ENCODE measurements around the gene PLA2G2F. TPM values are rescaled to one million over a fixed set of nuclear protein-coding genes. Genes with fewer than 3 reads are reported as not detected.

The PLA2G2F gene
- total and polyA plus RNA-seq, 10 of the 15 experiments (the other 5 are each of a cell fraction or from before 2014, with no cell fraction given), result 0.03 TPM; not detected in 9

- FAIRE-seq (no peak), DNase-seq (ENCODE audit: low read depth, low spot score) (no peak), ATAC-seq (no peak)
- H2AFZ ChIP-seq (ENCODE audit: control insufficient read depth, low read depth, low read length), result no peak overlapping the region
- ChIA-PET RAD21 (ENCODE audit: unreplicated experiment) (no interaction called here), POLR2A (interaction anchor here (0.5 kb wide), 1 partner anchor 1486 kb away, joined by 4 read pairs; no protein-coding TSS in a partner anchor), CTCF (no interaction called here), SMC1A (ENCODE audit: uncharacterized antibody, unreplicated experiment) (no interaction called here)
- no peaks in the 10 kb centered on the region; the same call in 2 of the 3 replicates for H3K9me3 ChIP-seq (replicated peaks; ENCODE audit: control insufficient read depth, insufficient read depth, low read length)
- no TSS peak for BruUV-seq (replicated peaks)
- no peak overlapping the region for H3K27ac ChIP-seq (ENCODE audit: control insufficient read depth, insufficient read depth)
- 68% methylated on average over 5 of the region's 5 CpGs for WGBS (ENCODE audit: insufficient coverage, insufficient replicate concordance, low lambda C conversion rate, missing lambda C conversion rate)
- H3K79me2 ChIP-seq (ENCODE audit: control insufficient read depth, insufficient read depth, low read length), result no peaks in the 10 kb centered on the region
- H3K27me3 ChIP-seq (replicated peaks in 1 of 2; ENCODE audit: control insufficient read depth in 2 of 2, insufficient read depth in 2 of 2, low read length in 1 of 2), result no peaks in the 10 kb centered on the region; a peak in 2 of 4 replicates
- H4K20me1 ChIP-seq (ENCODE audit: control insufficient read depth, insufficient read depth), result no peaks in the 10 kb centered on the region
- in situ Hi-C loops (cut with MboI), result no loop called here
- H3K36me3 ChIP-seq (ENCODE audit: control insufficient read depth in 2 of 2, insufficient read depth in 2 of 2, low read length in 1 of 2), result no peaks in the 10 kb centered on the region
- no peak overlapping the region for H3K9ac ChIP-seq (ENCODE audit: control insufficient read depth, insufficient read depth, low read length)
- intact Hi-C loops (cut with micrococcal nuclease; ENCODE audit: unreplicated experiment), result no loop called here
- H3K4me1 ChIP-seq (ENCODE audit: control insufficient read depth, insufficient read depth, low read length), result peaks cover 5% of the 10 kb centered on the region
- H3K4me2 ChIP-seq (ENCODE audit: control insufficient read depth, insufficient read depth), result no peak overlapping the region
- no peak overlapping the region for H3K4me3 ChIP-seq
- no peak for TF ChIP-seq PML (IDR thresholded peaks at IDR 0.05; ENCODE audit: low read length)
- TF ChIP-seq CREM (IDR thresholded peaks at IDR 0.05; ENCODE audit: low read depth), result no peak
- TF ChIP-seq, protein P1, sequence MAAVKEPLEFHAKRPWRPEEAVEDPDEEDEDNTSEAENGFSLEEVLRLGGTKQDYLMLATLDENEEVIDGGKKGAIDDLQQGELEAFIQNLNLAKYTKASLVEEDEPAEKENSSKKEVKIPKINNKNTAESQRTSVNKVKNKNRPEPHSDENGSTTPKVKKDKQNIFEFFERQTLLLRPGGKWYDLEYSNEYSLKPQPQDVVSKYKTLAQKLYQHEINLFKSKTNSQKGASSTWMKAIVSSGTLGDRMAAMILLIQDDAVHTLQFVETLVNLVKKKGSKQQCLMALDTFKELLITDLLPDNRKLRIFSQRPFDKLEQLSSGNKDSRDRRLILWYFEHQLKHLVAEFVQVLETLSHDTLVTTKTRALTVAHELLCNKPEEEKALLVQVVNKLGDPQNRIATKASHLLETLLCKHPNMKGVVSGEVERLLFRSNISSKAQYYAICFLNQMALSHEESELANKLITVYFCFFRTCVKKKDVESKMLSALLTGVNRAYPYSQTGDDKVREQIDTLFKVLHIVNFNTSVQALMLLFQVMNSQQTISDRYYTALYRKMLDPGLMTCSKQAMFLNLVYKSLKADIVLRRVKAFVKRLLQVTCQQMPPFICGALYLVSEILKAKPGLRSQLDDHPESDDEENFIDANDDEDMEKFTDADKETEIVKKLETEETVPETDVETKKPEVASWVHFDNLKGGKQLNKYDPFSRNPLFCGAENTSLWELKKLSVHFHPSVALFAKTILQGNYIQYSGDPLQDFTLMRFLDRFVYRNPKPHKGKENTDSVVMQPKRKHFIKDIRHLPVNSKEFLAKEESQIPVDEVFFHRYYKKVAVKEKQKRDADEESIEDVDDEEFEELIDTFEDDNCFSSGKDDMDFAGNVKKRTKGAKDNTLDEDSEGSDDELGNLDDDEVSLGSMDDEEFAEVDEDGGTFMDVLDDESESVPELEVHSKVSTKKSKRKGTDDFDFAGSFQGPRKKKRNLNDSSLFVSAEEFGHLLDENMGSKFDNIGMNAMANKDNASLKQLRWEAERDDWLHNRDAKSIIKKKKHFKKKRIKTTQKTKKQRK (IDR thresholded peaks at IDR 0.05; ENCODE audit: low read depth, low read length), result no peak
- TF ChIP-seq SPI1 (IDR thresholded peaks at IDR 0.05; ENCODE audit: borderline replicate concordance, insufficient read depth, low read depth, low read length), result no peak
- TF ChIP-seq BACH1 (IDR thresholded peaks at IDR 0.05; ENCODE audit: borderline replicate concordance), result no peak
- TF ChIP-seq IKZF1 (conservative IDR thresholded peaks at IDR 0.05), result no peak
- TF ChIP-seq HDGF (IDR thresholded peaks at IDR 0.05), result no peak
- no peak for TF ChIP-seq CHD4 (IDR thresholded peaks at IDR 0.05)
- TF ChIP-seq SIX5 (IDR thresholded peaks at IDR 0.05; ENCODE audit: low read depth, low read length, severe bottlenecking), result no peak
- no peak for TF ChIP-seq ZZZ3 (IDR thresholded peaks at IDR 0.05; ENCODE audit: control insufficient read depth, insufficient read length, low read depth)
- no peak for TF ChIP-seq CTCF (IDR thresholded peaks at IDR 0.05 in 2 of 3, conservative IDR thresholded peaks at IDR 0.05 in 1 of 3; ENCODE audit: control insufficient read depth in 2 of 3, extremely low read depth in 1 of 3, insufficient read depth in 1 of 3, low read depth in 3 of 3, low read length in 3 of 3)
- TF ChIP-seq BRCA1 (IDR thresholded peaks at IDR 0.05; ENCODE audit: low read depth, low read length), result no peak
- TF ChIP-seq E2F8 (IDR thresholded peaks at IDR 0.05; ENCODE audit: low read depth, partially characterized antibody), result no peak
- no peak for TF ChIP-seq ZBED1 (IDR thresholded peaks at IDR 0.05; ENCODE audit: borderline replicate concordance)
- no peak for TF ChIP-seq MTA3 (IDR thresholded peaks at IDR 0.05; ENCODE audit: borderline replicate concordance, low read length)
Observed at GRCh38 chr1:20169932-20170331, 30.8 kb downstream of the PLA2G2F start.

Data from GM12878 (cell line).